ENCODE results near the gene SPEM1. TPM values are rescaled to one million over a fixed set of nuclear protein-coding genes. Genes with fewer than 3 reads are reported as not detected.

SPEM1 gene
- total and polyA plus RNA-seq, 10 of the 15 experiments (the other 5 are each of a cell fraction or from before 2014, with no cell fraction given) = not detected

- no peak for TF ChIP-seq CHD1 (IDR thresholded peaks at IDR 0.05; ENCODE audit: low read depth, low read length)
- no peak for TF ChIP-seq POU2F2 (IDR thresholded peaks at IDR 0.05; ENCODE audit: borderline replicate concordance, low read depth, low read length)
- TF ChIP-seq WRNIP1 (IDR thresholded peaks at IDR 0.05; ENCODE audit: borderline replicate concordance, low read depth, low read length) = no peak
- peak; percentile 13; the same call in 1 of the 2 replicates for TF ChIP-seq TAF1 (IDR thresholded peaks at IDR 0.05; ENCODE audit: borderline replicate concordance, low read depth, low read length)
- TF ChIP-seq SMARCA5 (IDR thresholded peaks at IDR 0.05) = no peak; the same call in 1 of the 2 replicates
- no peak for TF ChIP-seq EZH2 (IDR thresholded peaks at IDR 0.05; ENCODE audit: borderline replicate concordance, control insufficient read depth, low read depth, low read length)
- TF ChIP-seq IRF5 (IDR thresholded peaks at IDR 0.05; ENCODE audit: borderline replicate concordance) = no peak
- TF ChIP-seq NBN (IDR thresholded peaks at IDR 0.05) = 0 out of 2 replicates have a peak, but pooled peaks have one; percentile 10
- no peak for TF ChIP-seq RUNX3 (IDR thresholded peaks at IDR 0.05; ENCODE audit: low read length)
- TF ChIP-seq ZSCAN29 (IDR thresholded peaks at IDR 0.05) = no peak
- TF ChIP-seq CEBPZ (IDR thresholded peaks at IDR 0.05; ENCODE audit: low read depth, low read length) = no peak
- no peak for TF ChIP-seq RBBP5 (conservative IDR thresholded peaks at IDR 0.05)
- peak; percentile 22; the same call in 1 of the 2 replicates for TF ChIP-seq NR2F1 (conservative IDR thresholded peaks at IDR 0.05)
- TF ChIP-seq ZNF207 (IDR thresholded peaks at IDR 0.05; ENCODE audit: borderline replicate concordance) = no peak; the same call in none of the 2 replicates
- TF ChIP-seq HDAC6 (IDR thresholded peaks at IDR 0.05; ENCODE audit: unreplicated experiment) = no peak
- 0 out of 2 replicates have a peak, but pooled peaks have one; percentile 11 for TF ChIP-seq CREB1 (IDR thresholded peaks at IDR 0.05; ENCODE audit: low read depth)
- TF ChIP-seq, protein P1, sequence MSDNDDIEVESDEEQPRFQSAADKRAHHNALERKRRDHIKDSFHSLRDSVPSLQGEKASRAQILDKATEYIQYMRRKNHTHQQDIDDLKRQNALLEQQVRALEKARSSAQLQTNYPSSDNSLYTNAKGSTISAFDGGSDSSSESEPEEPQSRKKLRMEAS (IDR thresholded peaks at IDR 0.05; ENCODE audit: low read depth, low read length) = no peak; the same call in 1 of the 2 replicates
- no peak for TF ChIP-seq IKZF2 (IDR thresholded peaks at IDR 0.05)
- TF ChIP-seq GATAD2B (conservative IDR thresholded peaks at IDR 0.05; ENCODE audit: low read depth) = peak; percentile 66
- no peak for TF ChIP-seq CEBPB (IDR thresholded peaks at IDR 0.05; ENCODE audit: borderline replicate concordance in 1 of 2, low read depth in 2 of 2, low read length in 2 of 2)
- no peak for TF ChIP-seq ATF7 (IDR thresholded peaks at IDR 0.05; ENCODE audit: low read depth)
- TF ChIP-seq, protein P2, sequence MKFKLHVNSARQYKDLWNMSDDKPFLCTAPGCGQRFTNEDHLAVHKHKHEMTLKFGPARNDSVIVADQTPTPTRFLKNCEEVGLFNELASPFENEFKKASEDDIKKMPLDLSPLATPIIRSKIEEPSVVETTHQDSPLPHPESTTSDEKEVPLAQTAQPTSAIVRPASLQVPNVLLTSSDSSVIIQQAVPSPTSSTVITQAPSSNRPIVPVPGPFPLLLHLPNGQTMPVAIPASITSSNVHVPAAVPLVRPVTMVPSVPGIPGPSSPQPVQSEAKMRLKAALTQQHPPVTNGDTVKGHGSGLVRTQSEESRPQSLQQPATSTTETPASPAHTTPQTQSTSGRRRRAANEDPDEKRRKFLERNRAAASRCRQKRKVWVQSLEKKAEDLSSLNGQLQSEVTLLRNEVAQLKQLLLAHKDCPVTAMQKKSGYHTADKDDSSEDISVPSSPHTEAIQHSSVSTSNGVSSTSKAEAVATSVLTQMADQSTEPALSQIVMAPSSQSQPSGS (IDR thresholded peaks at IDR 0.05; ENCODE audit: low read length) = no peak
- TF ChIP-seq YBX1 (IDR thresholded peaks at IDR 0.05) = no peak
Measured at GRCh38 chr17:7394452-7395191, 25.5 kb upstream of the SPEM1 start, which contains the start of gene PLSCR3 (continued).

All from GM12878 (cell line).